K562 (cell line): Measurements from ENCODE around the gene SRP72. TPM values are rescaled to one million over a fixed set of nuclear protein-coding genes. Genes with fewer than 3 reads are reported as not detected.

Experiments
- ATF1 ChIP-seq, 2 experiments: fragments of 450-650 bp in 1 of 2; IDR thresholded peaks; 2 replicates each; pipeline ENCODE4 v1.6.1; 2016; ENCODE audit warnings: missing compliant biosample characterization in 1 of 2, missing genetic modification characterization in 1 of 2
- CHD1 ChIP-seq: fragments of 200-600 bp; sonication (generic); IDR thresholded peaks from one replicate; pipeline ENCODE4 v1.6.1; 2012; ENCODE audit warnings: mild to moderate bottlenecking, moderate library complexity, low read length, inconsistent platforms
- CREM ChIP-seq: IDR thresholded peaks from 2 replicates; pipeline ENCODE4 v1.6.1; 2014; ENCODE audit warnings: antibody characterized with exemption, low read depth
- DIDO1 ChIP-seq: fragments of 450-650 bp; IDR thresholded peaks from 2 replicates; pipeline ENCODE4 v1.6.1; 2016; ENCODE audit warnings: low read depth, missing biosample characterization, missing genetic modification characterization
- EWSR1 ChIP-seq: fragments of 450-650 bp; IDR thresholded peaks from 2 replicates; pipeline ENCODE4 v1.6.1; 2018; ENCODE audit warnings: borderline replicate concordance, mild to moderate bottlenecking, low read depth, moderate library complexity; ENCODE audit not compliant: partially characterized antibody
- GATA2 ChIP-seq: sonication (generic); formaldehyde crosslinking; IDR thresholded peaks from 2 replicates; pipeline ENCODE4 v1.4.0; 2020; ENCODE audit warnings: mild to moderate bottlenecking, missing genetic modification reagents
- JUN ChIP-seq, 2 experiments: sonication (generic) in 1 of 2; formaldehyde crosslinking in 1 of 2; IDR thresholded peaks; 2 replicates each; pipeline versions ENCODE4 v1.6.1 to v1.8.0; 2012 to 2022; ENCODE audit warnings: borderline replicate concordance in 2 of 2, mild to moderate bottlenecking in 2 of 2, improper control_type of control experiment in 1 of 2, low read depth in 1 of 2, low read length in 1 of 2, missing genetic modification reagents in 1 of 2
- NFIX ChIP-seq: fragments of 250-450 bp; sonication (Bioruptor Pico); IDR thresholded peaks from 2 replicates; pipeline ENCODE4 v1.4.0; 2020; ENCODE audit warnings: low read depth, mild to moderate bottlenecking, moderate library complexity
- NR1H2 ChIP-seq: sonication (generic); formaldehyde crosslinking; IDR thresholded peaks from 2 replicates; pipeline ENCODE4 v1.4.0; 2020; ENCODE audit warnings: mild to moderate bottlenecking, missing genetic modification reagents
- PHF20 ChIP-seq: fragments of 450-650 bp; IDR thresholded peaks from 2 replicates; pipeline ENCODE4 v1.6.1; 2018; ENCODE audit not compliant: partially characterized antibody
- PHF8 ChIP-seq: fragments of 200-600 bp; sonication (generic); IDR thresholded peaks from 2 replicates; pipeline ENCODE4 v1.6.1; 2012; ENCODE audit warnings: mixed run types, mild to moderate bottlenecking, inconsistent platforms, low read length, moderate library complexity, borderline replicate concordance
- RAD21 ChIP-seq, 2 experiments: fragments of 250-450 bp in 1 of 2; fragments of 450-650 bp in 1 of 2; sonication (Bioruptor Pico) in 1 of 2; formaldehyde crosslinking in 1 of 2; IDR thresholded peaks in 1 of 2; conservative IDR thresholded peaks in 1 of 2; 2 replicates each; pipeline versions ENCODE4 v1.4.0 to v1.8.0; 2020 to 2022; ENCODE audit warnings: mild to moderate bottlenecking in 2 of 2, moderate library complexity in 1 of 2
- RAD51 ChIP-seq: fragments of 450-650 bp; IDR thresholded peaks from 2 replicates; pipeline ENCODE4 v1.7.1; 2016; ENCODE audit warnings: low read depth, mild to moderate bottlenecking, borderline replicate concordance
- SLC30A9 ChIP-seq: fragments of 250-450 bp; sonication (Bioruptor Pico); IDR thresholded peaks from 2 replicates; pipeline ENCODE4 v1.8.0; 2022; ENCODE audit warnings: mild to moderate bottlenecking, moderate library complexity
- SMARCA4 ChIP-seq: fragments of 450-650 bp; IDR thresholded peaks from 2 replicates; pipeline ENCODE4 v1.6.1; 2016
- SNRNP70 ChIP-seq: fragments of 200-400 bp; formaldehyde crosslinking; optimal IDR thresholded peaks from 2 replicates; pipeline ENCODE3; 2017; ENCODE audit warnings: low read depth, low read length
- SPI1 ChIP-seq: IDR thresholded peaks from 2 replicates; pipeline ENCODE4 v1.6.1; 2011; ENCODE audit warnings: low read depth, low read length, control low read depth, borderline replicate concordance
- SRSF3 ChIP-seq: fragments of 200-400 bp; formaldehyde crosslinking; IDR thresholded peaks from 2 replicates; pipeline ENCODE4 v1.6.1; 2016; ENCODE audit warnings: mild to moderate bottlenecking, low read length, moderate library complexity; ENCODE audit not compliant: insufficient read depth
- ZFPM2 ChIP-seq: fragments of 250-450 bp; sonication (Bioruptor Pico); IDR thresholded peaks from 2 replicates; pipeline ENCODE4 v1.5.1; 2022; ENCODE audit warnings: mild to moderate bottlenecking
- ZKSCAN8 ChIP-seq: fragments of 200-800 bp; sonication (Bioruptor generic); IDR thresholded peaks from 2 replicates; pipeline ENCODE4 v1.6.1; 2016; ENCODE audit warnings: missing genetic modification characterization, missing compliant biosample characterization
- ZNF740 ChIP-seq, 3 experiments: fragments of 200-800 bp in 1 of 3; sonication (Bioruptor generic) in 1 of 3; sonication (generic) in 1 of 3; formaldehyde crosslinking in 1 of 3; IDR thresholded peaks; 2 replicates each; pipeline versions ENCODE4 v1.6.1 to v1.8.0; 2016 to 2022; ENCODE audit warnings: mild to moderate bottlenecking in 2 of 3, missing compliant biosample characterization in 2 of 3, missing genetic modification characterization in 2 of 3, missing genetic modification reagents in 1 of 3
- ZNF764 ChIP-seq: fragments of 250-450 bp; sonication (Bioruptor Pico); IDR thresholded peaks from 2 replicates; pipeline ENCODE4 v1.4.0; 2020; ENCODE audit warnings: low read depth, mild to moderate bottlenecking, moderate library complexity
- polyA plus RNA-seq, 8 experiments: library from polyadenylated mRNA; depleted of rRNA in 4 of 8; stranded (reverse) in 5 of 8; unstranded in 3 of 8; fragments of >200 nt; fragmentation: Nextera tagmentation in 2 of 8; fragmentation: Illumina TruSeq in 1 of 8; extraction: Ambion mirVana in 2 of 8; extraction: Trizol in 1 of 8; gene quantifications; 2 replicates each; pipeline versions ENCODE4 v1.2.1 to v1.2.3, GENCODE V29; 2011 to 2014; ENCODE audit warnings: inconsistent platforms in 1 of 8, missing spikeins in 1 of 8
- total RNA-seq, 7 experiments: library from RNA; depleted of rRNA in 6 of 7; stranded (reverse); fragments of >200 nt in 6 of 7; fragmentation: Illumina TruSeq in 2 of 7; extraction: Trizol in 2 of 7; gene quantifications; 2 replicates each; pipeline versions ENCODE4 v1.2.1 to v1.2.3, GENCODE V29; 2011 to 2021; ENCODE audit warnings: low replicate concordance in 1 of 7
- TF ChIP-seq, protein P1 (sequence below): fragments of 250-450 bp; sonication (Bioruptor Pico); IDR thresholded peaks from 2 replicates; pipeline ENCODE4 v1.5.0; 2021

The SRP72 gene
- total and polyA plus RNA-seq, 9 of the 15 experiments (the other 6 are each of a cell fraction or from before 2014, with no cell fraction given): 124 to 341 (median 202) TPM

DNA sequence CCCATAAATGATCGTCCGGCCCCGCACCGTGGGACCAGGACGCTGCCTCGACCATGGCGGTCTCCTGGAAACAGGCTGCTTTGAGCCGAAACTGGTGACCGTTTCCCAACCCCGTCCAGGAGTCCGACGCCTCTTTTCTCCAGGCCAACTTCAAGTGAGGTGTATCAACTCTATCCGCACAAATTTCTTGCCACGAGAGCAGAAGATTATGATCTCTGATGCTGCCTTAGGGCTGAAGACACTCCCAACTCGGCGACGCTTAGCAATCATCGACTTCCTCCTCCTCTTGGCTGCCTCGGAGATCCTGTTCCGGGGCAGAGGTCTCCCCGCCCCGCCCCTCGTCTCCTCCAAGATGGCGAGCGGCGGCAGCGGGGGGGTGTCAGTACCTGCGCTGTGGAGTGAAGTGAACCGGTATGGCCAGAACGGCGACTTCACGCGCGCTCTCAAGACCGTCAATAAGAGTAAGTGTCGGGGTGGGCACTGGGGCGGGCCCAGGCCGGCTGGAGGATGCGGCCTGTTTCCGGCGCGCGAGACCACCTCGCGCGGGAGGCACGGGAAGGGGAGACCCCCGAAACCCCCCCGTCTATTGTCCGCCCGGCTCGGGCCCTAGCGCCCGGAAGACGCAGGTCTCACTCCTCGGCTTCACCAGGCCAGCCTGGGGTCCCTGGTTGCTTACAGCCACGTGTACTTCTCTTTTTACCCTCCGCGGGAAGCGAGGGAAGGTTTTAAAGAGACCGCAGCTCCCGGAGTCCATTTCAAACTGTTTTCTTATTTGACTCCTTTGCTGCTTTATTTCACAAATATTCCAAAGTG lies at the start of gene SRP72 (continued):
- TF ChIP-seq SNRNP70 (no peak), ZNF740 (CRISPR knock-in tag; IDR thresholded peaks at IDR 0.05) (peak; percentile 87), ZNF740 (tag; IDR thresholded peaks at IDR 0.05) (peak in 1 of 2 experiments; percentile 85; a peak in 1 of 4 replicates), JUN (IDR thresholded peaks at IDR 0.05; ENCODE audit: borderline replicate concordance, low read depth, low read length) (peak; percentile 49; the same call in 1 of the 2 replicates), JUN (CRISPR knock-in tag; IDR thresholded peaks at IDR 0.05; ENCODE audit: borderline replicate concordance) (0 out of 2 replicates have a peak, but pooled peaks have one; percentile 70), SPI1 (peak; percentile 77), RAD21 (CRISPR knock-in tag; conservative IDR thresholded peaks at IDR 0.05 in 1 of 2, IDR thresholded peaks at IDR 0.05 in 1 of 2) (no peak), NR1H2 (CRISPR knock-in tag) (no peak), PHF8 (peak; percentile 96), DIDO1 (tag) (no peak), ZFPM2 (CRISPR knock-in tag) (no peak), GATA2 (CRISPR knock-in tag) (peak; percentile 79), CREM (peak; percentile 92), PHF20 (peak; percentile 54), SLC30A9 (CRISPR knock-in tag) (no peak), SMARCA4 (no peak; the same call in 1 of the 2 replicates), EWSR1 (no peak), RAD51 (no peak), ATF1 (CRISPR knock-in tag; IDR thresholded peaks at IDR 0.05) (0 out of 2 replicates have a peak, but pooled peaks have one; percentile 26), ATF1 (tag; IDR thresholded peaks at IDR 0.05) (peak; percentile 87), ZKSCAN8 (CRISPR knock-in tag) (no peak), NFIX (CRISPR knock-in tag) (no peak), SRSF3 (no peak), ZNF764 (no peak), CHD1 (no peak)
- TF ChIP-seq, protein P1, sequence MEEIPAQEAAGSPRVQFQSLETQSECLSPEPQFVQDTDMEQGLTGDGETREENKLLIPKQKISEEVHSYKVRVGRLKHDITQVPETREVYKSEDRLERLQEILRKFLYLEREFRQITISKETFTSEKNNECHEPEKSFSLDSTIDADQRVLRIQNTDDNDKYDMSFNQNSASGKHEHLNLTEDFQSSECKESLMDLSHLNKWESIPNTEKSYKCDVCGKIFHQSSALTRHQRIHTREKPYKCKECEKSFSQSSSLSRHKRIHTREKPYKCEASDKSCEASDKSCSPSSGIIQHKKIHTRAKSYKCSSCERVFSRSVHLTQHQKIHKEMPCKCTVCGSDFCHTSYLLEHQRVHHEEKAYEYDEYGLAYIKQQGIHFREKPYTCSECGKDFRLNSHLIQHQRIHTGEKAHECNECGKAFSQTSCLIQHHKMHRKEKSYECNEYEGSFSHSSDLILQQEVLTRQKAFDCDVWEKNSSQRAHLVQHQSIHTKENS (CRISPR knock-in tag): no peak
